Motor neuron (in vitro differentiated cells): ENCODE measurements around the gene GNPAT. TPM values are rescaled to one million over a fixed set of nuclear protein-coding genes. Genes with fewer than 3 reads are reported as not detected.
A peak's percentile ranks its signal among the peaks of the same experiment; 100 is the strongest.

Source experiments
- ATAC-seq, 8 experiments: fragments of 200-7000 bp; cut with Tn5 transposase; replicated peaks in 6 of 8; 2 replicates each; pipeline ENCODE4 v1.8.0; 2021; ENCODE audit warnings: mild to moderate bottlenecking in 8 of 8, moderate library complexity in 8 of 8
- H3K27ac ChIP-seq, 2 donors: fragments of 250-450 bp; sonication (Bioruptor Pico); 2 replicates each; pipeline ENCODE4 v1.9.0; 2021; ENCODE audit warnings: antibody characterized with exemption in 2 of 2, mild to moderate bottlenecking in 2 of 2, moderate library complexity in 1 of 2
- H3K4me1 ChIP-seq, 2 donors: fragments of 250-450 bp; sonication (Bioruptor Pico); replicated peaks in 1 of 2; 2 replicates each; pipeline ENCODE4 v1.6.1; 2021; ENCODE audit warnings: antibody characterized with exemption in 2 of 2, mild to moderate bottlenecking in 2 of 2, moderate library complexity in 1 of 2
- H3K4me3 ChIP-seq, 5 donors: fragments of 250-450 bp; sonication (Bioruptor Pico); 2 replicates each; pipeline ENCODE4 v1.9.0; 2021; ENCODE audit warnings: antibody characterized with exemption in 5 of 5, mild to moderate bottlenecking in 5 of 5, moderate library complexity in 4 of 5
- WGBS, 10 experiments: fragments of 450-650 bp; shearing (Covaris generic); methylation state at CpG; one replicate each; pipeline ENCODE4 v1.0.0; 2022; 5-methylcytosine and 5-hydroxymethylcytosine counted together
- in situ Hi-C, 9 experiments: fragments of 400-800 bp; cut with MboI; loops; one replicate each; pipeline ENCODE4 v1.15.0; 2021; ENCODE audit warnings: low sequenced_read_pairs in 9 of 9, low pct_unique_long_range_greater_than_20kb in 2 of 9; ENCODE audit not compliant: unreplicated experiment in 9 of 9
- total RNA-seq, 8 experiments: library from RNA; unstranded; fragments of 300-600 nt; gene quantifications; 2 replicates each; pipeline versions ENCODE4 v1.2.3 to v1.2.4, GENCODE V29; 2022

GNPAT gene
- total RNA-seq, 8 experiments from 2014 or later = 25.2 to 72.6 (median 47.1) TPM

DNA sequence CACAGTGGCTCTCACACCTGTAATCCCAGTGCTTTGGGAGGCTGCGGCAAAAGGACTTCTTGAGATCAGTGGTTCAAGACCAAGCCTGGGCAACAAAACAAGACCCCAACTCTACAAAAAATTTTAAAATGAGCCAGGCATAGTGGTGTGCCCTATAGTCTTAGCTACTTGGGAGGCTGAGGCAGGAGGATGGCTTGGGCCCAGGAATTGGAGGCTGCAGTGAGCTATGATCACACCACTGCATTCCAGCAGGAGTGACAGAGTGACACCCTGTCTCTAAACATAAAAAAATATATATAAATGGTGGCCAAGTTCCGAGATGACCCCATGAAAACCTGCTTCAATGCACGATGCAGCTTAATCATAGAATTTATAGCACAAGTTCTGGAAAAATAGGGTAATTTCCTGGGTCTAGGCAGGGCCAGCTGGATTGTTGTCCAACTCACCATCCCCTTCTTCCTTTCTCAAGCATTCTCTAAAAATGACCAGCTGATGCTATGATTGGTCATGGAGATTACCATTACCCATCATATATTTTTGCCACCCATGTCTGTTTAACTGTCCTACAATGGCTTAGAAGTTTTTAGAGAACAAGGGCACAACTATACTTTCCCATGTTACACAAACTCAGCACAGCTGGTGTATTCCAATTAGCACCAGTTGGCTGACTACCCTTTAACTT is 5.3 kb upstream of the GNPAT start:
- WGBS, 10 experiments = 92 to 100% (median 96%) methylated on average over 2 to 3 of the region's 3 CpGs; no CpG with 5 or more reads in 2 of the 10 experiments
- no peak overlapping the region for H3K27ac ChIP-seq
- H3K4me1 ChIP-seq = peaks cover 4 to 19% of the 10 kb centered on the region in 2 donors
- in situ Hi-C loops = no loop called here
- no peak for ATAC-seq
- H3K4me3 ChIP-seq = no peak overlapping the region

DNA sequence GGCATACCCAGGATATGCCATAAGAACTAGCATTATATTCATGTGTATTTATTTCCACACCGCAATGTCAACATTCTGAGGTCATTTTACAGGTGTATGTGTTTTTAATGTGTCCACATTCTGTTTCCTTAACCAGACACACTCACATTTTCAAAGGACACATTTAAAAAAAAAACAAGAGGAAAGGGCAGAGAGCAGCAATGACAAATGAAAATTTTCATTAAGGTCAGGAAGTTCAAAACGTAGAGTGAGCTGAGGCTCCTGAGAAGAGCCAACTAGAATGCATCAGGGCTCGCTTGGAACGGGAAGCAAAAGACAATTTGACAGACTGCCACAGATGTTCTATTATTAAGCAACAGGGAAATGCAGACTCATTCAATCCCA is 4.8 kb upstream of the GNPAT start:
- in situ Hi-C loops = no loop called here
- H3K27ac ChIP-seq = no peak overlapping the region
- no peak for ATAC-seq
- 29 to 91% (median 56%) methylated on average over 1 to 4 of the region's 4 CpGs for WGBS, 10 experiments
- peaks cover 4 to 19% of the 10 kb centered on the region in 2 donors for H3K4me1 ChIP-seq
- no peak overlapping the region for H3K4me3 ChIP-seq

DNA sequence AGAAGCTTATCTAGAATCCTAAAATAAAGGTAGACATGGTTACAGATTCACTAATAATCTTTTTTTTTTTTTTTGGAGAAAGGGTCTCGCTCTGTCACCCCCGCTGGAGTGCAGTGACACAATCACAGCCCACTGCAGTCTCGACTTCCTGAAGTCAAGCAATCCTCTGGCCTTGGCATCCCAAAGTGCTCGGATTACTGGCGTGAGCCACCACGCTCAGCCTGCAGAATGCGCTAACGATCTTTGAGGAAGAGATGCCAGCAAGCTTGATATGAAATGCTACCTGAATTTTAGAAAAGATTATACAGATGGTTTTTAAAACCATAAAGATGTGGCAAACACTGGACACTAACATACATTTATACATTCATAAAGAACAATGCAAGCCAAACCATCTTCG is 4.1 kb upstream of the GNPAT start:
- H3K4me1 ChIP-seq = peaks cover 4 to 19% of the 10 kb centered on the region in 2 donors
- H3K27ac ChIP-seq = no peak overlapping the region
- no peak overlapping the region for H3K4me3 ChIP-seq
- 71 to 100% (median 95%) methylated on average over 1 to 9 of the region's 9 CpGs for WGBS, 10 experiments
- in situ Hi-C loops = no loop called here
- no peak for ATAC-seq

DNA sequence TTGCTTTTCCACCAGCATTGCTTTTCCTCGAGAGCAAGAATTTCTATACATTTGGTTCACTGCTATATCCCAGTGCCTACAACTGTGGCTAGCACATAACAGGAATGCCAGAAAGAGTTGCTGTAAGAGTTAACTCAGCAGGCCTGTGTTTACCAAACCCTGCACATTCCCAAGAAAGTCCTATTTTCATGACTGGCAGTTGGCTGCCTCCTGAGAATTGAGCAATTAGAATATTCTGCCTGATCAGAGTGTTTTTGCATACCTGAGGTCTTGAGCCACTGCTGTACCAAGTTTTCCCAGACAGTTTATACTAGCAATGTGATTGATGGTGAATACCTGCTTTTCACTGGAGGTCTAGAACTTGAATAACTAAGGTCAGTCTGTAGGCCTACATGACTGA is 2.7 kb upstream of the GNPAT start:
- ATAC-seq = no peak
- in situ Hi-C loops = no loop called here
- no peak overlapping the region for H3K4me3 ChIP-seq
- H3K4me1 ChIP-seq = peaks cover 15 to 28% of the 10 kb centered on the region in 2 donors
- 80 to 100% (median 100%) methylated on average over 1 of the region's 1 CpG; no CpG with 5 or more reads in 3 of the 10 experiments for WGBS, 10 experiments
- H3K27ac ChIP-seq = no peak overlapping the region

DNA sequence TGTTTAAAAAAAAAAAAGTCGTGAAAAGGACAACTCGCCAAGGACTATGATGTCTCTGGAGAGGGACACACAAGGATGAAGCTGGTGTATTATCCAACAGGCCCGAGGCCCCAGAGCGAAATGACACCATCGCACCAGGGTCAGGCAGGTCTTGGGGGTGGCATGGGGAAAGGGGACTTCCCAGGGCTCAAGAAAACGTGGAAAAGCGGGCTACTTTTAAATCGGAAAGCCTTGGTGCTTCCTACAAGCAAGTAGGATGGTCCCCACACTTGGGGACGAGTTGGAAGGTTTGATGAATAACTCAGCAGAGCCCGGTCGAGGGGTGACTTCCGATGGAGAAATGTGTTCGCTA is 505 bp upstream of the GNPAT start:
- peak in 6 of 8 experiments; percentile 3 to 10 (median 5) for ATAC-seq
- in situ Hi-C loops = no loop called here
- Histone ChIP-seq H3K4me3 (peak overlapping the region; percentile 67 to 86 (median 80)), H3K4me1 (peaks cover 15 to 18% of the 10 kb centered on the region in 2 donors), H3K27ac (peak overlapping the region; percentile 64 to 85)
- WGBS, 10 experiments = 0 to 13% (median 0%) methylated on average over 1 to 13 of the region's 13 CpGs; no CpG with 5 or more reads in 1 of the 10 experiments

DNA sequence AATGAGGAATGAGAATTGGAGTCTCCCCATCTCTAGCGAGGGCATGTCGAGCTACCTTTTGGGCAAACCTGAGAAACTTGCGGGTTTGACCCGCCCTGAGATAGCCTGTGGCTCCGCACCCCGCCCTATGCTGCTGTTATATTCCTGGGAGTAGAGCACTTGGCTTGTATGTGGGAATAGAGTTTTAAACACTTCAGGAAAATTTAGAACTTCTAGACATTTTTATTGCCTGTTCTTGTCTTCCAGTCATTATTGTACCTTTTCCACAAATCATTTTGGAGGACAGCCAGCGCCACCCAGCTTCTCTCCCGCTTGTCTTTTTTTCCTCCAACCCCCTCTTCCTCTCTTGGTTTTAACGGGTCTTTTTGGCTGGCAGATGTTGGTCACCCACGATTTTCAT is 738 bp downstream of the GNPAT start:
- Histone ChIP-seq H3K4me3 (peak overlapping the region; percentile 67 to 86 (median 80)), H3K4me1 (peaks cover 15 to 18% of the 10 kb centered on the region in 2 donors), H3K27ac (no peak overlapping the region)
- ATAC-seq = peak; percentile 8 to 49 (median 26)
- in situ Hi-C loops = no loop called here
- 0 to 6% (median 0%) methylated on average over 1 to 10 of the region's 10 CpGs for WGBS, 10 experiments

DNA sequence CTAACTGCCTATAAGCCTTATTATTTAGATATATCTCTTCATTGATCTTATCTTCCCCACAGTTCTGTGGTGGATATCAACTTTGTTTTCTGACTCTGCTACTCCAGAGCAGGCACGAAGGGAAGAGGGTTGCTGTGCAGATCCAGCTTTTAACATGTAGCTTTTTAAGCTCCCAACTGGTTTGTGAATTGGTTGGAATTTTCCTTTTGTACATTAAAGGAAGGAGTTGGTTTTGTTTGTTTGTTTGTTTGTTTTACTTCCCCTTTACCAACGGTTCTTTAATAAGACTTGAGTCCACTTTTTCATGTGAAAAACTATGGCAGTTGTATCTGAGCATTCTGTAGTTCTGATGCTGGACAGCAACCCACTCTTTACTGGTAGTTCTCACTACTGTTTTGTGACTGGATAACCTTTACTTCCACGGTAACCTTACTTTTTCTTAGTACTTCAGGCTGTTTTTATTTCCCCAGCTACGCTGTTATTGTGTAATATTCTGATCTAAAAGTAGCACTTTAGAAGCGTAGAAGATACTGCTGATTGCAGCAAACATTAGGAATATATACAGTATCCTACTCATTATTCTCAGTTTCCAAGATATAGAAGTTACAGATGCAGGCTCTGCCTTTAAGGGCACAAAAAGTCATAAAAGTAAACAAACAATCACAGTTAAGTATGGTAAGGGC is 1.6 kb downstream of the GNPAT start:
- peaks cover 15 to 18% of the 10 kb centered on the region in 2 donors for H3K4me1 ChIP-seq
- in situ Hi-C loops = no loop called here
- no peak for ATAC-seq
- H3K27ac ChIP-seq = no peak overlapping the region
- WGBS, 10 experiments = 49 to 74% (median 70%) methylated on average over 3 to 5 of the region's 5 CpGs
- H3K4me3 ChIP-seq = peak overlapping the region; percentile 67 to 86 (median 80)

DNA sequence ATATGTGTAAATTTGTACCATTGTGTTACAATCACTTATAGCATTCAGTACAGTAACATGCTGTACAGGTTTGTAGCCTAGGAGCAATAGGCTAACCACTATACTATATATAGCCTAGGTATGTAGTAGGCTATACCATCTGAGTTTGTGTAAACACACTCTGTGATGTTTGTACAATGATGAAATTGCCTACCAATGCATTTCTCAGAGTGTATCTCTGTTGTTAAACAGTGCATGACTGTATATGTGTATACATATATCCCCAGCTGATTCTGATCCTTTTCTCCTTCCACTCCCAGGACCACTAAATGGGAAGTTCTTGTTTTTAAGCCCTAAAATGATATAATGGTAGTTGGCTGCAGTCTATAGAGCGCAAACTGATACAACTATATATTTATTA is 7.8 kb downstream of the GNPAT start:
- no peak overlapping the region for H3K4me3 ChIP-seq
- in situ Hi-C loops = no loop called here
- H3K4me1 ChIP-seq = no peaks in the 10 kb centered on the region
- no peak overlapping the region for H3K27ac ChIP-seq
- no peak for ATAC-seq
- WGBS, 10 experiments = 100% methylated on average over 1 of the region's 1 CpG; no CpG with 5 or more reads in 3 of the 10 experiments

DNA sequence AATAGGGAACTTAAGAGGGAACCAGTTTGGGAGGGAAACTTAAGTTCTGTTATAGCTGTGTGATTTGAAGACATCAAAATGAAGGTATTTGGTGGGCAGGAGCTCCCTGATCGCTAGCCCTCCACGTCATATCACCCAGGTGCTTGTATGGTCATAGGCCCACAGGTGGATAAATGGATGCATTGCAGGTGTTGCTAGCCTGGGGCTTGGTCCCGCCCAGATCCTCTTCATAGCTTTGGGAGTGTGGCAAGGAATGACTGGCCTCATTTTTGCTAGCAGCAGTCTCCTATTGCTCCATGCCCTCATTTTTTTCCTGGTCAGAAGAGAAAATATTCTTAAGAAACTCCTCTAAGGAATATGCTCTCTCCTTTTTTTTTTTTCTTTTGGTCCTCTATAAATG is 11.3 kb downstream of the GNPAT start:
- no peaks in the 10 kb centered on the region for H3K4me1 ChIP-seq
- no peak overlapping the region for H3K27ac ChIP-seq
- 76 to 100% (median 89%) methylated on average over 1 to 3 of the region's 3 CpGs; no CpG with 5 or more reads in 3 of the 10 experiments for WGBS, 10 experiments
- no peak overlapping the region for H3K4me3 ChIP-seq
- no peak for ATAC-seq
- in situ Hi-C loops = no loop called here

DNA sequence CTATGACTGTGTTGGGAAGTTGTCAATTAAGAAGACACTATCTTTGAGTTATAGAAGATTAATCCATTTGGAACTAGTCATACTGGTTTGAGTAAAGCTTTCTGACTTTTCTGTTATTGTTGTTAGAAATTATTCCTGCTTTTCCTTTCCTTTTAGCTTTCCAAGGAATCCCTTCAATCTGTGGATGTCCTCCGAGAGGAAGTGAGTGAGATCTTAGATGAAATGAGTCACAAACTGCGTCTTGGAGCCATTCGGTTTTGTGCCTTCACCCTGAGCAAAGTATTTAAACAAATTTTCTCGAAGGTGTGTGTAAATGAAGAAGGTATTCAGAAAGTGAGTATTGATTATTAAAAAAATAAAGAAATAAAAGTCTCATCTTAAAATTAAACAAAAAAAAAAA is 19.3 kb downstream of the GNPAT start:
- Histone ChIP-seq H3K4me3 (no peak overlapping the region), H3K27ac (no peak overlapping the region), H3K4me1 (no peaks in the 10 kb centered on the region)
- 77 to 100% (median 91%) methylated on average over 1 to 4 of the region's 4 CpGs; no CpG with 5 or more reads in 1 of the 10 experiments for WGBS, 10 experiments
- in situ Hi-C loops = no loop called here
- ATAC-seq = no peak

DNA sequence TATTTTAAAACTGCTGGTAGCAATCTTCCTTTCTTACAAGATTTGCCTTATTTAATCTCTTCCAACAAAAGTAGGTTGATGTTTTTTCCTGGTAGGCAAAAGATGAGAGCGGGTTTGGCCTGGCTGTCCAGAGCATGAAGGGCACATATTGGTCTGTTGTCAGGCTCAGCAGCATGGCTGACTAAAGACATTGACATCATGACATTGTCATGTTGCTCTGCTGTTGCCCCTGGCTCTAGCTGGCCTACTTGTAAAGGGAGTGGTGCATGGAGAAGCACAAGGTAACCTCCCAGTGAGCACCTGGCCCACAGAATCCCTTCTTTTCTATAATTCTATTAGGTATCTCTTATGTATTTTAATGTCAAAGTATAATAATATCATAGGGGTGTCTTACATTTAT is 23.6 kb downstream of the GNPAT start:
- 83 to 100% (median 100%) methylated on average over 1 of the region's 1 CpG; no CpG with 5 or more reads in 3 of the 10 experiments for WGBS, 10 experiments
- Histone ChIP-seq H3K4me3 (no peak overlapping the region), H3K27ac (no peak overlapping the region), H3K4me1 (no peaks in the 10 kb centered on the region)
- in situ Hi-C loops = no loop called here
- peak in 1 of 8 experiments; percentile 57 for ATAC-seq

DNA sequence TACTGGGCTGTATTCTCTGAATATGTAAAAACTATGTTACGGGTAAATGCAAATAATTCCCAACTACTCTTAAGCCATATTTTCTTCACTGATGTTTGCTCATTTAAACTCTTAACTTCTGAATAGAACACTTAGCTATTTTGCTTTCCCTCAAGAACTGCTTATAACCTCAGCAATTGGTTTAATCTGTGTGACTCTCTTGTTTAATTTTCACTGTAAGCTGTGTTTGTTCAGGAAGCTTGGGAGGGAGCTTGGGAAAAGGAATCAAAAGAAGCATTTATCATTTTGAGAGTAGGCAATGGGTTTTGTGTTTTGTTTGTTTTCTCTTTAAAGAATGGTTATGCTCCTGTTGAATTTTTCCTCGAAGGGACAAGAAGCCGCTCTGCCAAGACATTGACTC is 24.4 kb downstream of the GNPAT start:
- WGBS, 10 experiments = 89 to 100% (median 96%) methylated on average over 1 to 3 of the region's 3 CpGs
- ATAC-seq = no peak
- H3K27ac ChIP-seq = no peak overlapping the region

DNA sequence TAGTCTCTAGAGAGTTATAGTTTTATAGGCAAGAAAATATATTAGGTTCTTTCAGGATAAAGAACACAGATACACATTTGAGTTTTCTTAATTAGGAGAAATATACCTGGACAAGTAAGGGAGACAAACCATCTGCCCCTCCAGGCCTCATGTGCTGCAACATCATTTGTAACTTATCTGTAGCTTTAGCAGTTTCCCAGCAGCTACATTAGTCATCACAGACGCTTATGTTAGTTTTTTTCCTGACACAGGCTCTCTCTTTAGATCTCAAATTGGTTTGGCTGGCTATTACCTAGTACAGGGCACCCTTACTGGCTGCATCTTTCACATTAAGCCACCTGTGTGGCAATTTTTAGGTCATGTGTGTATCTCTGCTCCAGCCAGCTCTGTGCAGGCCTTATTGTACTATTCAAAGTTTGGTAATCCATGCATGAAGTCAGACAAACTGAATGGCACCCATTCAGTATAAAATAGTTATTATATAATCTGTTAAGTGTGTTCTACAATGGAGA is 25.9 kb downstream of the GNPAT start:
- 67 to 100% (median 86%) methylated on average over 1 of the region's 1 CpG; no CpG with 5 or more reads in 4 of the 10 experiments for WGBS, 10 experiments
- Histone ChIP-seq H3K4me3 (no peak overlapping the region), H3K4me1 (no peaks in the 10 kb centered on the region), H3K27ac (no peak overlapping the region)
- ATAC-seq = no peak
- in situ Hi-C loops = no loop called here

More for the DNA sequence above, 24.4 kb downstream of the GNPAT start:
- in situ Hi-C loops = no loop called here
- Histone ChIP-seq H3K4me1 (no peaks in the 10 kb centered on the region), H3K4me3 (no peak overlapping the region)
